Activated CD4-positive, CD25-positive, alpha-beta regulatory T cell (primary cell): Measurements from ENCODE around the gene ZNF541.
"Not testable (repeated sequence)": the region's sequence is repeated elsewhere in the genome, so short reads cannot be mapped to it uniquely, and the experiment has no call there.

Experiments used
- DNase-seq, 4 experiments: peaks; one replicate each; lab custom pipeline; 2025; lab: John Stamatoyannopoulos, UW

ZNF541 gene

GRCh38 chr19:47600246-47601179 is 27.6 kb upstream of the ZNF541 start:
- DNase-seq: peak; percentile 98 to 99 (median 98)

- not testable (repeated sequence) for DNase-seq
Observed at GRCh38 chr19:47599671-47600245, 26.8 kb upstream of the ZNF541 start.

DNA sequence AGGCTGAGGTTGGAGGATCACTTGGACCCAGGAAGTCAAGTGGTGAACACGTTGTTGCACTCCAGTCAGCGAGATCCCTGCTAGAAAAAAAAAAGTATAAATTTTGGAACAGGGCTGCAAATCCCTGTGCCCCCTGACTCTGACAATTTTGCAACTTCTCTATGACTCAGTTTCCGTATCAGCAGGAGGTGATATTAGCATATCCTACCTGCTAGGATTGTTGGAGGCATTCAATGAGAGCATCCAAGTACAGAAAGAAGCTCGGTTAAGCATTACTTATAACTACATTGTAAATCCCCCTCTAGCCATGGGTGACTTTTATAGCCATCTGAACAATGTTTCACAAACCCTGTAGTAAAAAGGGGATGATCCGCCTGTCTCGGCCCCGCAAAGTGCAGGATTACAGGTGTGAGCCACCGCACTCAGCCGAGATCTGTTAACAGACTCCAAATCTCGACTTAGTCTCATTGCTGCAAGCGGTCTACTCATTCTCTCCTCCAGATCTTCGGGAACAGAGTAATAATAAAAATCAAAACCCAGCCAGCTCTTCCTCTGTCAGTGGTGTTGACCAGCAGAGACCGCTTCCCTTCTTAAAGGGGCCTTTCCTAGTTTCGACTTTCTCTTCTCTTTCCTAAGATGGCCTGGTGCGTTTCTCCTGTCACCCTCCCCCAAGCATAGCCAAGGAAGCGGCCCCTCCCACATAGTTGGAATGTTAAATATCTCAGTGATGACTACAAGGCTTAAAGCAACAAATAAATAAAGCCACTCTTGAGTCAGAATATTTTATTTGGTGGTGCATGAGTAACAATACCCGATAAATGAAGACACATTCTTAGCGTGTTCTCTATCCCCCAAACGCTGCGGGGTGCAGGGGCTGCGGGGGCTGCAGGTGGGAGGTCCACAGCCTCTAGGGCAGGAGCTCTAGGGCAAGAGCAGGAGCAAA is 25.7 kb upstream of the ZNF541 start:
- no peak for DNase-seq

- no peak for DNase-seq
Observed at GRCh38 chr19:47595944-47596343, 23.0 kb upstream of the ZNF541 start.

GRCh38 chr19:47593860-47594259 is 20.9 kb upstream of the ZNF541 start:
- no peak for DNase-seq

GRCh38 chr19:47589824-47590223 is 16.9 kb upstream of the ZNF541 start:
- no peak for DNase-seq

- DNase-seq: no peak
Observed at GRCh38 chr19:47587295-47587694, 14.3 kb upstream of the ZNF541 start.

GRCh38 chr19:47583161-47583560 is 10.2 kb upstream of the ZNF541 start:
- DNase-seq: not testable (repeated sequence)

DNA sequence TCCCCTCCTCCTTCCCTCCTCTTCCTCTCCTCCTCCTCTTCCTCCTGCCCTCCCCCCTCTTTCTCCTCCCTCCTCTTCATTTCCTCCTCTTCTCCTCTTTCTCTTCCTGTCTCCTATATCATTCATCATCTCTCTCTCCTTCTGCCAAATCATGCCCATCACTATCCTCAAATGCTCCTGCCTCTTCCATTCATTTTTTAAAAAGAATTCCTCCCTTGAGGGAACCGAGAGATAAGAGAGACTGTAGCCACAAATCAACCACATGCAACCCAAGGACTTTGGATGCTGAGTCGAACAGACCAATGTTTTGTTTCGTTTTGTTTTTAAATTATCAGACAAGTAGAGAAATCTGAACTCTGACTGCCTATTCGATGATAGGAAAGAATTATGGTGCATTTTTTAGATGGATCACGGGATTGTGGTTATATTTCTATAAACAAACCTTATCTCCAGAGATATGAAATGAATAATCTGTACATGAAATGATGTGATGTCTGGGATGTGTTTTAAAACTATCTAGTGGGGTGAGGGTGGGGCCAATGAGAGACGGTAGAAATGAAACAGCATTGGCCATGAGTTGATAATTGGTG is 9.5 kb upstream of the ZNF541 start:
- no peak for DNase-seq

GRCh38 chr19:47581605-47582319 is 8.8 kb upstream of the ZNF541 start:
- no peak for DNase-seq

- DNase-seq: no peak
Observed at GRCh38 chr19:47580397-47580796, 7.4 kb upstream of the ZNF541 start.

DNA sequence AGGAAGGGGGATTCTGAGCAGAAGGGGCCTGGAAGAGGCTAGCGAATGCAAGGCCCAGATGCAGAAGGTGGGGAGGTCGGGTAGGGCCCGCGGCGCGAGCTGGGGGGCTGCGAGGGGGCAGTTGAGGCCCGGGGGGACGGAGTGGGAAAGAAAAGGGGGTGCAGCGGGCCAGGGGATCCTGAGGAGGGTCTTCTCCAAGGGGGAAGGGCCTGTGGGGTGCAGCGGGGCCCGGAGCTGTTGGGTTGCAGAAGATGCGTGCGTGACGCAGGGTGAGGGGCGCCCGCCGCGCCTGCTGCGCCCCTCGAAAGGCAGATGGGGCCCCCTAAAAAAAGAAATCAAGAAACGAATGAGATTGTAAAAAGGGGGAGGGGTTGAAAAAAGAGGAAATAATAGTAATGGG is 313 bp downstream of the ZNF541 start:
- no peak for DNase-seq

DNA sequence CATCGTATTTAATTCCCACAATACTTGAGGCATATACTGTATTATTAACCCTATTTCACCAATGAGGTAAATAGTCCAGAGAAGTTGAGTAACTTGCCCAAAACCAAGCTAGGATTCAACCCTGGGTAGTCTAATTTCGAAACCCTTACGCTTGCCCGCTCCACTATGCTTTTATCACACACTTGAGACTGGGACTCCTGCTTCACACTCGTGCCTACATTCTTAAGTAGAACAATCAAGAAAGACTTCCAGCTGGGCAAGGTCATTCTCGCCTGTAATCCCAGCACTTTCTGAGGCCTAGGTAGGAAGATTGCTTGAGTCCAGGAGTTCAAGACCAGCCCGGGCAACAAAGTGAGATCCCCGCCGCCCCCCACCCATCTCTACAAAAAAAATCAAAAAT is 3.6 kb downstream of the ZNF541 start:
- no peak for DNase-seq

DNA sequence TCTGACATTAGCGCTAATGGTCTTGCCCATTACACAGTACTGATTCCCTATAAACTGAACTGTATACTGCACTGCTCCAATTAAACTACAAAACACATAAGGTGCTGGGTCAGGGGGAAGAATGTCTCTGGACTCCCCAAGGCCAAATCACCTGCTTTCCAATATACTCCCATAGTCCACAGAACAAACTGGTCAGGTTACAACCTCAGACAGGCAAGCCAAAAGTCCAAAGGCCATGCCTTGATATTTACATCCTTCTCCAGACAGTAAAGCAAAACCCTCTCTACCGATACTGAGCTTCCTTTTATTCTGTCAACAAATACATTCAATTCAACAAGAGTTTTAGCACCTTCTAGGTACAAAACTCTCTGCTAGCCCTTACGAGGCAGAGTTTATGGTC is 8.9 kb downstream of the ZNF541 start:
- no peak for DNase-seq

DNA sequence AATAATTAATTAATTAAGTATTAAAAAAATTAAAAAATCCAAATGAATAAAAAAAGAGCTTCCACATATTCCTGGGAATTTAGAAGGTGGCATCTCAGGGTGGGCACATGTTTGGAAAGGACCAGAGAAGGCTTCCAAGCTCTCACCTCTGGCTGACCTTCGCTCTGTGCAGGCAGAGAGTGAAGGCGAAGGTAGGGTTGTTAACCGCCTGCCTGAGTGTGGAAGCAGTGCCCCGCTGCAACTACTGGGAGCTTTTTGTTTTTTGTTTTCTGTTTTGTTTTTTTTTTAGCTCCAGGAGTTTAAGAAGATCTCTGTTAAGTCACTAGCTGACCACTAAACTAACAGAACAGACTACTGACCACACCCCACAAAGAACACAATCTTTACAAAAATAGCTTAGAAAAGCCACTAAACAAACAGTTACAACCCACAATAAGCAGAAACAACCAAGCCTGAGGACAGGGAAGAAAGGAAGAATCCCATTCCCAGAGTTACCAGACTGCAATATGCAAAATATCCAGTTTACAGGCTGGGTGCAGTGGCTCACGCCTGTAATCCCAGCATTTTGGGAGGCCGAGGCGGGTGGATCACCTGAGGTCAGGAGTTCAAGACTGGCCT is 11.4 kb downstream of the ZNF541 start:
- no peak for DNase-seq

DNA sequence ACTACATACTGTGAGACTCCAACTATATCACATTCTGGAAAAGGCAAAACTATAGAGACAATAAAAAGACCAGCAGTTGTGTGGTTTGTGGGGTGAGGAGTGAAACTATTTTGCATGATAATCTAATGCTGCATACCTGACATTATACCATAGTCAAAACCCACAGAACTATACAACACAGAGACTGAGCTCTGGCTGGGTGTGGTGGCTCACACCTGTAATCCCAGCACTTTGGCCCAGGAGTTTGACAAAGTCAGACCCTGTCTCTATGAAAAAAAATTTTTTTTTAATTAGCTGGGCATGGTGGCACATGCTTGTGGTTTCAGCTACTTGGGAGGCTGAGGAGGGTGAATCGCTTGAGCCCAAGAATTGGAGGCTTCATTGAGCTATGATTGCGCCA is 11.9 kb downstream of the ZNF541 start:
- DNase-seq: no peak

GRCh38 chr19:47550129-47550528 is 22.8 kb downstream of the ZNF541 start:
- DNase-seq: no peak

DNA sequence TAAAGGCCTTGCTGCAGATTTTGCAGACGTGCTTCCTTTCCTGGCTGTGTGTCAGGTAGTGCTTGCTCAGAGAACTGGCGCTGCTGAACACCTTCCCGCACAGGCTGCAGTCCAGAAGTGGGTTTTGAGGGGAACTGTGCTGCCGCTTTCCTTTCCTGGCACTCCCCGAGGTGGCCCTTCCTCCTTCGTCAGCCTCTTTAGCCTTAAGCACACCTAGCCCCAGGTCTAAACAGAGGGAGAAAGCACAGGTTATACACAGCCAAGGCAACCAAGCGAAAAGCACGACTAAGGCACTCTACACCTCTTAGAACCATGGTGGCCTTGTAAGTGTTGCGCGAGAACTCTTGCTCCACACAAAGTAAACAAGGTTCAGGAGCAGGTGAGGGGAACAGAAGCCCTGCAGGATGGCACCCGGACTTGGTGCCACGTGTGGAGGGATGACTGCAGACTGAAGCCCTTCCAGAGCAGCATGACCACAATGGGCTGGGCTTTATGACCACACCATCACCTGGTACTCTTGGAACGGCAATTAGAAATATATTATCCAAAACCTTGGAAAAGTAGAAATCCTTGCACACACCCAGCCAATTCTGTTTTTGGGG is 23.6 kb downstream of the ZNF541 start:
- no peak for DNase-seq

- DNase-seq: no peak
Observed at GRCh38 chr19:47547199-47547598, 25.7 kb downstream of the ZNF541 start.
